H1 (cell line): Measurements from ENCODE around the gene GPC3. TPM values are rescaled to one million over a fixed set of nuclear protein-coding genes. Genes with fewer than 3 reads are reported as not detected.

Experiments
- CHD1 ChIP-seq: IDR thresholded peaks from 2 replicates; pipeline ENCODE4 v1.6.1; 2012; ENCODE audit warnings: low read depth, low read length, improper control_type of control experiment
- CTBP2 ChIP-seq: IDR thresholded peaks from 2 replicates; pipeline ENCODE4 v1.7.0; 2011; ENCODE audit warnings: borderline replicate concordance, mild to moderate bottlenecking, moderate library complexity, mixed read lengths, low read length; ENCODE audit not compliant: insufficient read depth, insufficient read length
- CTCF ChIP-seq, 3 experiments: IDR thresholded peaks; 1 replicate in 2 of 3; 2 replicates in 1 of 3; pipeline versions ENCODE4 v1.5.1 to v1.6.1; 2011; ENCODE audit warnings: low read length in 3 of 3, mild to moderate bottlenecking in 3 of 3, inconsistent platforms in 2 of 3, low read depth in 1 of 3, moderate library complexity in 1 of 3; ENCODE audit not compliant: insufficient read depth in 1 of 3; ENCODE audit errors: control extremely low read depth in 1 of 3
- EGR1 ChIP-seq: IDR thresholded peaks from 2 replicates; pipeline ENCODE4 v1.6.1; 2011; ENCODE audit warnings: low read depth, low read length, borderline replicate concordance
- HDAC6 ChIP-seq: IDR thresholded peaks from one replicate; pipeline ENCODE4 v1.7.1; 2012; ENCODE audit warnings: low read depth, mild to moderate bottlenecking, inconsistent platforms, low read length, moderate library complexity
- MAFK ChIP-seq: IDR thresholded peaks from 2 replicates; pipeline ENCODE4 v1.6.1; 2012; ENCODE audit warnings: low read depth, mild to moderate bottlenecking, improper control_type of control experiment, low read length
- POU5F1 ChIP-seq: IDR thresholded peaks from 2 replicates; pipeline ENCODE4 v1.6.1; 2011; ENCODE audit warnings: low read depth, mild to moderate bottlenecking, low read length, moderate library complexity
- TAF7 ChIP-seq: optimal IDR thresholded peaks from 2 replicates; pipeline ENCODE3; 2011; ENCODE audit warnings: low read depth, mild to moderate bottlenecking, inconsistent platforms, low read length, moderate library complexity, borderline replicate concordance
- polyA plus RNA-seq, 7 experiments: library from polyadenylated mRNA; depleted of rRNA in 3 of 7; stranded (reverse) in 5 of 7; unstranded in 2 of 7; fragments of >200 nt in 5 of 7; fragments of 200-250 nt in 2 of 7; gene quantifications; 1 replicate in 5 of 7; 2 replicates in 1 of 7; 4 replicates in 1 of 7; pipeline versions ENCODE4 v1.2.1 to v1.2.3, GENCODE V29; 2011 to 2013; ENCODE audit warnings: missing spikeins in 2 of 7, mixed read lengths in 2 of 7
- total RNA-seq: library from RNA; stranded (reverse); fragmentation: NEBNext Ultra II Directional; extraction: Animal tissue kit (Norgen Biotek cat#: 25700); gene quantifications from 2 replicates; pipeline ENCODE4 v1.2.1, GENCODE V29; 2021

Gene GPC3
- total and polyA plus RNA-seq, 2 of the 8 experiments (the other 6 are each of a cell fraction or from before 2014, with no cell fraction given) = 64.8 to 71.9 TPM

GRCh38 chrX:133815496-133815895, 169.9 kb downstream of the GPC3 start (continued):
- TF ChIP-seq TAF7 (no peak), CTBP2 (no peak), CHD1 (no peak), MAFK (no peak), CTCF (IDR thresholded peaks at IDR 0.05; ENCODE audit: control extremely low read depth in 1 of 3, insufficient read depth in 1 of 3, low read depth in 1 of 3, low read length in 3 of 3) (no peak), EGR1 (no peak), POU5F1 (no peak), HDAC6 (no peak)
